AG04450 (cell line): ENCODE measurements around the gene HS3ST6. TPM values are rescaled to one million over a fixed set of nuclear protein-coding genes. Genes with fewer than 3 reads are reported as not detected.

ENCODE experiments used
- CTCF ChIA-PET: fragments of 300-600, 350-600 bp; formaldehyde crosslinking; extraction: SDS; loops from one replicate; lab custom pipeline; 2022; ENCODE audit warnings: antibody characterized with exemption, inconsistent platforms; lab: Charles Lee
- POLR2A ChIA-PET: fragments of 350-600 bp; formaldehyde crosslinking; extraction: SDS; loops from one replicate; lab custom pipeline; 2021; ENCODE audit warnings: antibody characterized with exemption, inconsistent platforms; lab: Yijun Ruan, JAX
- DNase-seq: peaks from one replicate; pipeline ENCODE4 v3.0.0-alpha.2; 2011; ENCODE audit warnings: low read depth, low spot score
- H3K27ac ChIP-seq: one replicate; pipeline ENCODE4 v1.5.1; 2012; ENCODE audit warnings: low read depth, low read length, control low read depth
- H3K27me3 ChIP-seq: one replicate; pipeline ENCODE4 v1.6.0; 2012; ENCODE audit warnings: low read length; ENCODE audit not compliant: control insufficient read depth, insufficient read depth
- H3K4me3 ChIP-seq: 2 replicates; pipeline ENCODE4 v1.5.1; 2011; ENCODE audit warnings: mild to moderate bottlenecking, low read depth, low read length, control low read depth
- H3K9me3 ChIP-seq: 2 replicates; pipeline ENCODE4 v1.5.1; 2012; ENCODE audit warnings: low read length; ENCODE audit not compliant: control insufficient read depth, insufficient read depth
- CTCF ChIP-seq: IDR thresholded peaks from 2 replicates; pipeline ENCODE4 v1.5.1; 2011; ENCODE audit warnings: low read depth, low read length, control low read depth, inconsistent platforms
- polyA plus RNA-seq: library from polyadenylated mRNA; depleted of rRNA; stranded (reverse); fragments of >200 nt; gene quantifications from 2 replicates; pipeline ENCODE4 v1.2.3, GENCODE V29; 2011

Gene HS3ST6
- polyA plus RNA-seq, 1 experiment, result not detected

GRCh38 chr16:1950559-1950958 is 32.3 kb upstream of the HS3ST6 start:
- ChIA-PET POLR2A (interaction anchor here (2.1 kb wide), 1 partner anchor 14 kb away, joined by 7 read pairs; the partner anchor contains the start of gene RPS2), CTCF (no interaction called here)
- Histone ChIP-seq H3K27me3 (no peaks in the 10 kb centered on the region), H3K9me3 (no peaks in the 10 kb centered on the region; the same call in 1 of the 2 replicates), H3K4me3 (no peak overlapping the region), H3K27ac (no peak overlapping the region)
- no peak for DNase-seq
- TF ChIP-seq CTCF, result no peak

- POLR2A ChIA-PET, result interaction anchor here (2.1 kb wide), 1 partner anchor 15 kb away, joined by 7 read pairs; the partner anchor contains the start of gene RPS2
- Histone ChIP-seq H3K27ac (no peak overlapping the region), H3K27me3 (no peaks in the 10 kb centered on the region), H3K4me3 (no peak overlapping the region), H3K9me3 (no peaks in the 10 kb centered on the region; the same call in 1 of the 2 replicates)
- no peak for DNase-seq
- no peak for TF ChIP-seq CTCF
- CTCF ChIA-PET, result no interaction called here
Observed at GRCh38 chr16:1950047-1950446, 31.8 kb upstream of the HS3ST6 start.

- CTCF ChIA-PET, result no interaction called here
- no peak for TF ChIP-seq CTCF
- H3K27ac ChIP-seq, result no peak overlapping the region
Observed at GRCh38 chr16:1949507-1949906, 31.3 kb upstream of the HS3ST6 start.

GRCh38 chr16:1947369-1947670 is 29.1 kb upstream of the HS3ST6 start:
- DNase-seq, result no peak
- Histone ChIP-seq H3K27me3 (no peaks in the 10 kb centered on the region), H3K4me3 (no peak overlapping the region), H3K27ac (no peak overlapping the region), H3K9me3 (no peaks in the 10 kb centered on the region; the same call in 1 of the 2 replicates)
- TF ChIP-seq CTCF, result no peak
- POLR2A ChIA-PET, result interaction anchor here (0.6 to 1.1 kb wide), 2 partner anchors 18 to 120 kb away, joined by 3 to 5 read pairs; partner anchors contain the start of gene RPS2
- CTCF ChIA-PET, result no interaction called here

More at GRCh38 chr16:1949507-1949906, 31.3 kb upstream of the HS3ST6 start:
- Histone ChIP-seq H3K9me3 (no peaks in the 10 kb centered on the region; the same call in 1 of the 2 replicates), H3K27me3 (no peaks in the 10 kb centered on the region), H3K4me3 (no peak overlapping the region)
- POLR2A ChIA-PET, result interaction anchor here (0.6 kb wide), 1 partner anchor 11 kb away, joined by 9 read pairs; no protein-coding TSS in a partner anchor
- no peak for DNase-seq

GRCh38 chr16:1946495-1947368 is 28.5 kb upstream of the HS3ST6 start:
- CTCF ChIA-PET, result no interaction called here

More at GRCh38 chr16:1946495-1947368, 28.5 kb upstream of the HS3ST6 start:
- H3K27me3 ChIP-seq, result no peaks in the 10 kb centered on the region
- no peak for TF ChIP-seq CTCF
- H3K4me3 ChIP-seq, result no peak overlapping the region
- H3K27ac ChIP-seq, result no peak overlapping the region
- DNase-seq, result no peak
- no peaks in the 10 kb centered on the region; the same call in 1 of the 2 replicates for H3K9me3 ChIP-seq
- POLR2A ChIA-PET, result interaction anchor here (1.6 kb wide), 1 partner anchor 18 kb away, joined by 5 read pairs; the partner anchor contains the start of gene RPS2
